ENCODE data around the gene ANHX. TPM values are rescaled to one million over a fixed set of nuclear protein-coding genes. Genes with fewer than 3 reads are reported as not detected.

The ANHX gene
- total RNA-seq, 2 experiments from 2014 or later, result not detected

Small RNA genes lying within 50 kb of the gene (small RNA-seq; reads per million reads assigned to genes)
- gene RF00019 (not detected), gene RNU6-717P (not detected)

Other genes starting within 250 kb of the ANHX start
- gene ZNF26, start 249.5 kb downstream of the ANHX start, total RNA-seq (2014; rRNA removed; shearing (Covaris generic)), result 12.5 and 15.7 TPM in 2 replicates
- gene ZNF26, start 249.5 kb downstream of the ANHX start, total RNA-seq (2022), result 18.2 and 22.2 TPM in 2 replicates
- 22.1 and 26.9 TPM in 2 replicates for gene ZNF84, start 198.4 kb downstream of the ANHX start, total RNA-seq (2014; rRNA removed; shearing (Covaris generic))
- 37.9 and 40.9 TPM in 2 replicates for gene ZNF84, start 198.4 kb downstream of the ANHX start, total RNA-seq (2022)
- 13.4 and 16.3 TPM in 2 replicates for gene ZNF140, start 155.0 kb downstream of the ANHX start, total RNA-seq (2014; rRNA removed; shearing (Covaris generic))
- gene ZNF140, start 155.0 kb downstream of the ANHX start, total RNA-seq (2022), result 13.1 and 15.7 TPM in 2 replicates
- gene ZNF891, start 105.6 kb downstream of the ANHX start, total RNA-seq (2014; rRNA removed; shearing (Covaris generic)), result 3.1 and 3.2 TPM in 2 replicates
- 5.0 and 5.9 TPM in 2 replicates for gene ZNF891, start 105.6 kb downstream of the ANHX start, total RNA-seq (2022)
- 5.9 and 8.0 TPM in 2 replicates for gene ZNF10, start 105.2 kb downstream of the ANHX start, total RNA-seq (2014; rRNA removed; shearing (Covaris generic))
- 7.1 and 10.1 TPM in 2 replicates for gene ZNF10, start 105.2 kb downstream of the ANHX start, total RNA-seq (2022)
- gene ZNF268, start 54.4 kb downstream of the ANHX start, total RNA-seq (2014; rRNA removed; shearing (Covaris generic)), result 7.7 and 19.1 TPM in 2 replicates
- 17.9 and 21.4 TPM in 2 replicates for gene ZNF268, start 54.4 kb downstream of the ANHX start, total RNA-seq (2022)